K562 (cell line): ENCODE data around the gene PCDHB14. TPM values are rescaled to one million over a fixed set of nuclear protein-coding genes. Genes with fewer than 3 reads are reported as not detected.

Experiments
- ATAC-seq: fragments of 200-7000 bp; cut with Tn5 transposase; 3 replicates; pipeline ENCODE4 v1.9.1; 2020; ENCODE audit warnings: moderate library complexity
- BruUV-seq: library from RNA; stranded (reverse); fragments of 400-500 nt; replicated peaks from 2 replicates; lab custom pipeline; 2021; lab: Mats Ljungman, UMichigan
- CTCF ChIA-PET: fragments of 300-600 bp; formaldehyde crosslinking; extraction: SDS; loops from one replicate; lab custom pipeline; 2021; ENCODE audit warnings: low intra/inter-chr PET ratio; lab: Yijun Ruan, JAX
- POLR2A ChIA-PET: fragments of 300-600, 350-650 bp; sonication (Branson Sonifier 250); formaldehyde crosslinking; extraction: SDS; loops from one replicate; lab custom pipeline; 2021; ENCODE audit warnings: antibody characterized with exemption, inconsistent platforms; lab: Yijun Ruan, JAX
- DNase-seq, 4 experiments: peaks; one replicate each; pipeline versions ENCODE4 v3.0.0 to v3.0.0-alpha.2; 2011 to 2018; ENCODE audit warnings: low spot score in 3 of 4, mixed read lengths in 3 of 4; ENCODE audit errors: extremely low read depth in 1 of 4
- FAIRE-seq: peaks from 2 replicates; lab custom pipeline; 2011; peaks lifted over from hg19 to GRCh38; lab: Jason Lieb, UNC
- H2AFZ ChIP-seq: 2 replicates; pipeline ENCODE4 v1.6.0; 2011; ENCODE audit warnings: low read depth, low read length, control low read depth, inconsistent platforms
- H3K27ac ChIP-seq: fragments of 200-600 bp; 3 replicates; pipeline ENCODE4 v1.8.0; 2011; ENCODE audit warnings: low read depth, mild to moderate bottlenecking, control low read depth, inconsistent platforms, low read length, moderate library complexity, mixed read lengths; ENCODE audit errors: extremely low read depth
- H3K27me3 ChIP-seq, 2 experiments: fragments of 300-600 bp in 1 of 2; 2 replicates in 1 of 2; 3 replicates in 1 of 2; pipeline versions ENCODE4 v1.6.0 to v1.8.0; 2011; ENCODE audit warnings: inconsistent platforms in 2 of 2, low read length in 2 of 2, mild to moderate bottlenecking in 1 of 2, mixed read lengths in 1 of 2, moderate library complexity in 1 of 2; ENCODE audit not compliant: control insufficient read depth in 2 of 2, insufficient read depth in 2 of 2
- H3K36me3 ChIP-seq: fragments of 300-600 bp; 3 replicates; pipeline ENCODE4 v1.8.0; 2011; ENCODE audit warnings: mild to moderate bottlenecking, low read length, inconsistent platforms; ENCODE audit not compliant: control insufficient read depth, insufficient read depth
- H3K4me1 ChIP-seq, 2 experiments: fragments of 200-600 bp in 1 of 2; replicated peaks in 1 of 2; 2 replicates in 1 of 2; 3 replicates in 1 of 2; pipeline versions ENCODE4 v1.5.1 to v1.8.0; 2011; ENCODE audit warnings: inconsistent platforms in 2 of 2, low read length in 2 of 2, mild to moderate bottlenecking in 1 of 2, mixed read lengths in 1 of 2, moderate library complexity in 1 of 2; ENCODE audit not compliant: control insufficient read depth in 2 of 2, insufficient read depth in 2 of 2
- H3K4me2 ChIP-seq: 2 replicates; pipeline ENCODE4 v1.6.1; 2011; ENCODE audit warnings: low read length, control low read depth, inconsistent platforms, mixed read lengths; ENCODE audit not compliant: insufficient read depth
- H3K4me3 ChIP-seq: fragments of 200-600 bp; sonication (generic), shearing (Covaris generic); 2 replicates; pipeline ENCODE4 v1.5.1; 2016; ENCODE audit warnings: control low read depth, inconsistent platforms
- H3K79me2 ChIP-seq: fragments of 200-600 bp; 3 replicates; pipeline ENCODE4 v1.8.0; 2011; ENCODE audit warnings: low read length, inconsistent platforms; ENCODE audit not compliant: control insufficient read depth, insufficient read depth
- H3K9ac ChIP-seq, 2 experiments: 2 replicates each; pipeline versions ENCODE4 v1.6.0 to v1.6.1; 2011; ENCODE audit warnings: low read depth in 2 of 2, low read length in 2 of 2, control low read depth in 1 of 2, inconsistent platforms in 1 of 2, mild to moderate bottlenecking in 1 of 2, mixed read lengths in 1 of 2; ENCODE audit not compliant: insufficient read depth in 1 of 2
- H3K9me1 ChIP-seq: one replicate; pipeline ENCODE4 v1.6.0; 2011; ENCODE audit warnings: inconsistent platforms, mild to moderate bottlenecking, low read length, moderate library complexity; ENCODE audit not compliant: control insufficient read depth, insufficient read depth
- H3K9me3 ChIP-seq: replicated peaks from 2 replicates; pipeline ENCODE4 v1.5.1; 2011; ENCODE audit warnings: low read depth, low read length, inconsistent platforms; ENCODE audit not compliant: control insufficient read depth, insufficient read depth
- H4K20me1 ChIP-seq: replicated peaks from 2 replicates; pipeline ENCODE4 v1.6.1; 2011; ENCODE audit warnings: low read length, inconsistent platforms, mixed read lengths; ENCODE audit not compliant: control insufficient read depth, insufficient read depth
- CEBPB ChIP-seq: fragments of 450-650 bp; IDR thresholded peaks from 2 replicates; pipeline ENCODE4 v1.6.1; 2016; ENCODE audit warnings: missing genetic modification characterization, missing compliant biosample characterization
- GABPB1 ChIP-seq: sonication (generic); formaldehyde crosslinking; IDR thresholded peaks from 2 replicates; pipeline ENCODE4 v1.8.0; 2022; ENCODE audit warnings: mild to moderate bottlenecking, missing genetic modification reagents
- HMBOX1 ChIP-seq: sonication (generic); IDR thresholded peaks from 2 replicates; pipeline ENCODE4 v1.6.1; 2016
- ZFP1 ChIP-seq: fragments of 450-650 bp; formaldehyde crosslinking; IDR thresholded peaks from 2 replicates; pipeline ENCODE4 v1.4.0; 2020; ENCODE audit warnings: mild to moderate bottlenecking, mixed read lengths
- ZNF586 ChIP-seq: fragments of 450-650 bp; formaldehyde crosslinking; conservative IDR thresholded peaks from 2 replicates; pipeline ENCODE4 v1.4.0; 2020; ENCODE audit warnings: mild to moderate bottlenecking, moderate library complexity
- ZNF766 ChIP-seq: fragments of 200-800 bp; sonication (Bioruptor generic); conservative IDR thresholded peaks from 2 replicates; pipeline ENCODE4 v1.6.1; 2016; ENCODE audit warnings: missing genetic modification characterization, missing compliant biosample characterization
- WGBS: fragments of 100-300 bp; shearing (Covaris generic); methylation state at CpG from one replicate; pipeline ENCODE4 v1.1.6; 2016; ENCODE audit warnings: low coverage, mixed read lengths; ENCODE audit not compliant: insufficient coverage; ENCODE audit errors: missing lambda C conversion rate; 5-methylcytosine and 5-hydroxymethylcytosine counted together
- in situ Hi-C: fragments of 300-500 bp; cut with MboI; formaldehyde crosslinking; loops from 4 replicates; pipeline ENCODE4 v1.15.0; 2018; ENCODE audit warnings: inconsistent platforms, mixed read lengths
- intact Hi-C: fragments of 100-400 bp; cut with micrococcal nuclease; formaldehyde crosslinking; loops from 2 replicates; pipeline ENCODE4 v1.14.2; 2022
- polyA plus RNA-seq, 8 experiments: library from polyadenylated mRNA; depleted of rRNA in 4 of 8; stranded (reverse) in 5 of 8; unstranded in 3 of 8; fragments of >200 nt; fragmentation: Nextera tagmentation in 2 of 8; fragmentation: Illumina TruSeq in 1 of 8; extraction: Ambion mirVana in 2 of 8; extraction: Trizol in 1 of 8; gene quantifications; 2 replicates each; pipeline versions ENCODE4 v1.2.1 to v1.2.3, GENCODE V29; 2011 to 2014; ENCODE audit warnings: inconsistent platforms in 1 of 8, missing spikeins in 1 of 8
- total RNA-seq, 7 experiments: library from RNA; depleted of rRNA in 6 of 7; stranded (reverse); fragments of >200 nt in 6 of 7; fragmentation: Illumina TruSeq in 2 of 7; extraction: Trizol in 2 of 7; gene quantifications; 2 replicates each; pipeline versions ENCODE4 v1.2.1 to v1.2.3, GENCODE V29; 2011 to 2021; ENCODE audit warnings: low replicate concordance in 1 of 7

The PCDHB14 gene
- total and polyA plus RNA-seq, 9 of the 15 experiments (the other 6 are each of a cell fraction or from before 2014, with no cell fraction given) = not detected

GRCh38 chr5:141196363-141196762 is 26.8 kb upstream of the PCDHB14 start:
- in situ Hi-C loops (no loop called here), intact Hi-C loops (no loop called here)
- FAIRE-seq (no peak), ATAC-seq (no peak), DNase-seq (no peak)
- no peak for TF ChIP-seq GABPB1
- TF ChIP-seq ZNF586 = no peak
- TF ChIP-seq HMBOX1 = no peak
- no peak for TF ChIP-seq ZNF766 (CRISPR knock-in tag)
- TF ChIP-seq ZFP1 (CRISPR knock-in tag) = peak; percentile 73; the same call in 1 of the 2 replicates
- no peak for TF ChIP-seq CEBPB (tag)
- POLR2A ChIA-PET = interaction anchor here (0.6 to 1.0 kb wide), 2 partner anchors 47 to 65 kb away, joined by 3 read pairs; no protein-coding TSS in a partner anchor
- CTCF ChIA-PET = no interaction called here
- Histone ChIP-seq H3K79me2 (no peaks in the 10 kb centered on the region), H3K27ac (no peak overlapping the region), H3K9ac (no peak overlapping the region), H3K4me2 (no peak overlapping the region), H3K9me3 (no peaks in the 10 kb centered on the region), H3K4me3 (no peak overlapping the region), H4K20me1 (no peaks in the 10 kb centered on the region), H3K27me3 (no peaks in the 10 kb centered on the region), H3K36me3 (no peaks in the 10 kb centered on the region), H3K9me1 (no peaks in the 10 kb centered on the region), H2AFZ (no peak overlapping the region), H3K4me1 (no peaks in the 10 kb centered on the region)
- 0% methylated on average over 3 of the region's 3 CpGs for WGBS
- BruUV-seq = no TSS peak
